Purkinje cell (primary cell): ENCODE results near the gene TNNI3K. TPM values are rescaled to one million over a fixed set of nuclear protein-coding genes. Genes with fewer than 3 reads are reported as not detected.

Experiments used
- polyA plus RNA-seq: library from polyadenylated mRNA; unstranded; fragments of >200 nt; fragmentation: Nextera tagmentation; gene quantifications from 2 replicates; pipeline ENCODE4 v1.2.1, GENCODE V29; 2014

Gene TNNI3K
- 0.69 and 1.5 TPM in 2 replicates for polyA plus RNA-seq

GRCh38 chr1:74235153-74235552 lies at the start of gene TNNI3K:
TNNI3K (plus strand) TSS chr1:74235387; CDS start chr1:74235452, 65 bp downstream.

GRCh38 chr1:74197657-74198552 lies 37.3 kb upstream of the TNNI3K start, which contains the start of the genes FPGT and LRRIQ3:
FPGT (plus strand) TSS chr1:74198242; CDS start chr1:74198279, 37 bp downstream.
LRRIQ3 (minus strand) TSS chr1:74198176; CDS start chr1:74183684, 14,492 bp downstream.

DNA sequence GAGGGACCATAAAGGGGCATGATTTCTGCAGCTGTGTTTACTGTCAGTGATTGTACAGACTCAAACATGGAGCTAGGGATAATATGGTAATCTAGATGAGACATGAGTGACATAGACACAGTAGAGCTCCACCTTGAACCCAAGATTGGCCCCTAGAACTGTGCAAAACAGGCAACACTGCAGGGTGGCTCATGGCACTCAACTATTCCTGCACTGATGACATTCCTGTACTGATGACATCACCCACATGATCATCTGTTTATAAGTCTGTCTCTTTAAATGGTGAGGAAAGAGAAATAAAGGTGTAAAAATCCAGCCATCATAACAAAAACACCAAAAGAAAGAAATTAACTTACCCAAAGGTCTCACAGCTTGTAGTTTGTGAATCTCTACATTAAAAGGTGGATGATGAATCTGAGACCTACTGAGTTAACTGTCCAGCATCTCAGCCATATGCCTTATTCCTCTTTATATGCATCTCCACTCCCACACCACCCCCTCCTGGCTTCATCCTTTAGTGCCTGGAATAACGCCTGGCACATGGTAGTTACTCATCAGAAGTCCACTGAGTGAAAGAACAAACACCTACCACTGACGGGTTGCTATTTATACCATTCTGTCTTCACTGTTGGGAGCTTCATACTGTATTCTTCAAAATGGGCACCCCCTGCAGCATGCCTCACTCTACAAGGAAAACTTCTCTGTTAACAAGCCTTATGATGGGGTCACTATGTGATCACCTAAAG lies 277.2 kb downstream of the TNNI3K start, which contains the start of gene LRRC53:
Gene LRRC53 (minus strand): TSS at position 442 of the 746 bp plus-strand sequence. CDS start 29,262 bp downstream, outside the sequence.

Other genes with a start within 250 kb of the TNNI3K start
- 3.3 and 4.6 TPM in 2 replicates for gene LRRIQ3, start 37.2 kb upstream of the TNNI3K start, polyA plus RNA-seq
- gene FPGT, start 37.1 kb upstream of the TNNI3K start, polyA plus RNA-seq = 10.9 and 15.7 TPM in 2 replicates